Skeletal muscle tissue (tissue), 4 donors: ENCODE results near the gene SLC5A10. TPM values are rescaled to one million over a fixed set of nuclear protein-coding genes. Genes with fewer than 3 reads are reported as not detected.
"Not testable (repeated sequence)": the region's sequence is repeated elsewhere in the genome, so short reads cannot be mapped to it uniquely, and the experiment has no call there.

ENCODE experiments used
- H3K27ac ChIP-seq: one replicate; pipeline ENCODE4 v1.7.0; 2013; ENCODE audit warnings: mild to moderate bottlenecking, low read depth, low read length, inconsistent platforms
- H3K27me3 ChIP-seq, 3 donors: one replicate each; pipeline ENCODE4 v1.7.0; 2013; ENCODE audit warnings: low read length in 3 of 3; ENCODE audit not compliant: control insufficient read depth in 3 of 3, insufficient read depth in 3 of 3
- H3K36me3 ChIP-seq, 3 donors: one replicate each; pipeline ENCODE4 v1.7.0; 2013; ENCODE audit warnings: low read length in 3 of 3; ENCODE audit not compliant: control insufficient read depth in 3 of 3, insufficient read depth in 3 of 3
- H3K4me1 ChIP-seq, 3 donors: one replicate each; pipeline ENCODE4 v1.7.0; 2013; ENCODE audit warnings: low read length in 3 of 3, mild to moderate bottlenecking in 3 of 3; ENCODE audit not compliant: control insufficient read depth in 3 of 3, insufficient read depth in 3 of 3
- H3K4me3 ChIP-seq, 3 donors: one replicate each; pipeline ENCODE4 v1.7.0; 2013; ENCODE audit warnings: low read length in 3 of 3
- H3K9ac ChIP-seq, 3 donors: one replicate each; pipeline ENCODE4 v1.7.0; 2013; ENCODE audit warnings: low read length in 3 of 3, mild to moderate bottlenecking in 3 of 3, moderate library complexity in 2 of 3, low read depth in 1 of 3
- H3K9me3 ChIP-seq, 3 donors: one replicate each; pipeline ENCODE4 v1.7.0; 2013; ENCODE audit warnings: low read length in 3 of 3; ENCODE audit not compliant: control insufficient read depth in 3 of 3
- total RNA-seq: library from RNA; depleted of rRNA; stranded (reverse); fragments of >200 nt; gene quantifications from one replicate; pipeline ENCODE4 v1.2.3, GENCODE V29; 2014
- donor health status: Osteomylitis.

SLC5A10 gene
- total RNA-seq, 1 donor from 2014 or later, result not detected

DNA sequence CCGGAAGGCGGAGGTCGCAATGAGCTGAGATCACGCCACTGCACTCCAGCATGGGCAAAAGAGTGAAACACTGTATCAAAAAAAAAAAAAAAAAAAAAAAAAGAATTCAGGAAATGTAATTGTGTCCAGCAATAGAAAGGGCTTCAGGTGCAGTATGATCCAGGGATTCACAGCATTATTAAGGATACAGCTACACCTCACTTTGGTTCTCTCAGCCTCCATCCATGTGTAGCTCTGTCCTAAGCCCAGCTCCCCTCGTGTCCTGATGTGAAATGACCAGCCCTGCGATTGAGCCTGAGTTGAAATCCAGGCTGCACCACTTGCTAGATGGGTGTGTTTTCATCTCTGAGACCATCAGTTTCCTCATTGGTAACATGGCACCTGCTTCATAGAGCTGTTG, 3.0 kb downstream of the SLC5A10 start:
- Histone ChIP-seq H3K4me1 (peaks cover 0 to 3% (median 0%) of the 10 kb centered on the region in 3 donors), H3K27ac (no peak overlapping the region), H3K36me3 (no peaks in the 10 kb centered on the region), H3K27me3 (peaks cover 6 to 12% (median 11%) of the 10 kb centered on the region in 3 donors), H3K4me3 (no peak overlapping the region), H3K9me3 (no peaks in the 10 kb centered on the region), H3K9ac (no peak overlapping the region)

DNA sequence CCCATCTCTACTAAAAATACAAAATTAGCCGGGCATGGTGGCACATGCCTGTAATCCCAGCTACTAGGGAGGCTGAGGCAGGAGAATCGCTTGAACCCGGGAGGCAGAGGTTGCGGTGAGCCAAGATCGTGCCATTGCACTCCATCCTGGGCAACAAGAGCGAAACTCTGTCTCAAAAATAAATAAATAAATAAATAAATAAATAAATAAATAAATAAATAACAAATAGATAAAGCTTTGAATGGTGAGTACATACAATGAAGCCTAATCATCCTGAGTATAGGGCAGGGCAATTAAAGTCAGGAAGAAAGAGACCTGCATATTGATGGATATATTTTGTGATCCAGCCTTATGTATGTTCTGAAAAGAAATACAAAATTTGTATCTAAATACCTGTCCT, 4.1 kb downstream of the SLC5A10 start:
- H3K27me3 ChIP-seq, H3K4me3 ChIP-seq, H3K4me1 ChIP-seq, H3K36me3 ChIP-seq, H3K27ac ChIP-seq, H3K9me3 ChIP-seq, H3K9ac ChIP-seq: not testable (repeated sequence)

DNA sequence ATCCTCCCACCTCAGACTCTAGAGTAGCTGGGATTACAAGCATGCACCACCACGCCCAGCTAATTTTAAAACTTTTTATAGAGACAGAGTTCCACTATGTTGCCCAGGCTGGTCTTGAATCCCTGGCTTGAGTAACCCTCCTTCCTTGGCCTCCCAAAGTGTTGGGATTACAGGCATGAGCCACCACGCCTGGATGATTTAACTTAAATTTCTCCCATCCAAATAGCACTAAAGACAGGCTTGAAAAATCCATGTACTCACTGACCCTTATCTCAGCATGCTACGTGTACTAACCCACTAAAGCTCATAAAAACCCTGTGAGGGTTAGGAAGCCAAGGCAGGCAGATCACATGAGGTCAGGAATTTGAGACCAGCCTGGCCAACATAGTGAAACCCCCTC, 4.6 kb downstream of the SLC5A10 start:
- Histone ChIP-seq H3K27ac (no peak overlapping the region), H3K9ac (no peak overlapping the region), H3K36me3 (no peaks in the 10 kb centered on the region), H3K9me3 (no peaks in the 10 kb centered on the region), H3K27me3 (peaks cover 0 to 1% (median 0%) of the 10 kb centered on the region in 3 donors), H3K4me3 (no peak overlapping the region), H3K4me1 (peaks cover 0 to 5% (median 3%) of the 10 kb centered on the region in 3 donors)

DNA sequence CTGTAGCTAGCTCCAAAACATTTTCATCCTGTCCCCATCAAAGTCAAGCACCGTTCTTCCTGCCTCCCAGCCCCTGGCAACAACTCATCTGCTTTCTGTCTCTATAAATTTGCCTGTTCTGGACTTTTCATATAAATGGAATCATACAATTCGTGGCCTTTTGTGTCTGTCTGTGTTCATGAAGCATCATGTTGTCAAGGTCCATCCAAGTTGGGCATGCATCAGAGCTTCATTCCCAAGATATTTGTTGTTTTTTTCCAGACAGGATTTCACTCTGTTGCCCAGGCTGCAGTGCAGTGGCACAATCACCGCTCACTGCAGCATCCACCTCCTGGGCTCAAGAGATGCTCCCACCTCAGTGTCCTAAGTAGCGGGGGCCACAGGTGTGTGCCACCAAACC, 5.9 kb downstream of the SLC5A10 start:
- Histone ChIP-seq H3K9me3 (no peaks in the 10 kb centered on the region), H3K4me3 (no peak overlapping the region), H3K36me3 (no peaks in the 10 kb centered on the region), H3K27me3 (no peaks in the 10 kb centered on the region), H3K4me1 (peaks cover 0 to 5% (median 3%) of the 10 kb centered on the region in 3 donors), H3K27ac (no peak overlapping the region), H3K9ac (no peak overlapping the region)

DNA sequence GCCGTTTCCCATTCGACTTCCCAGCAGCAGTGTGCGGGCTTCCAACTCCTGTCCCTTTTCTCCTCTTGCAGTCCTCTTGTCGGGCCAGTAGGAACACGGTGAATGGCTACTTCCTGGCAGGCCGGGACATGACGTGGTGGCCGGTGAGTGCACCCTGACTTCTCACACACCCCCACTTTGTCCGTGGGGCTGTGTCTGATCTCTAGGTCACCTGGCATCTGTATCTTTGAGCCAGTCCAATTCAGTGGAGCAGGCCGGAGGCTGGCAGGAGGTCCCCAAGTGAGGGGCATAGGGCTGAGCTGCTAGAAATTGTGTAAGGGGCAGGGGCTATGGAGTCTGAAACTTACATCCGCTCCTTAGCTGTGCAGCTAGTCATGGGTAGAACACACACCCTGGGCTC, 6.6 kb downstream of the SLC5A10 start:
- Histone ChIP-seq H3K4me3 (no peak overlapping the region), H3K9me3 (no peaks in the 10 kb centered on the region), H3K4me1 (peaks cover 0 to 5% (median 3%) of the 10 kb centered on the region in 3 donors), H3K27ac (no peak overlapping the region), H3K9ac (no peak overlapping the region), H3K27me3 (no peaks in the 10 kb centered on the region), H3K36me3 (no peaks in the 10 kb centered on the region)

DNA sequence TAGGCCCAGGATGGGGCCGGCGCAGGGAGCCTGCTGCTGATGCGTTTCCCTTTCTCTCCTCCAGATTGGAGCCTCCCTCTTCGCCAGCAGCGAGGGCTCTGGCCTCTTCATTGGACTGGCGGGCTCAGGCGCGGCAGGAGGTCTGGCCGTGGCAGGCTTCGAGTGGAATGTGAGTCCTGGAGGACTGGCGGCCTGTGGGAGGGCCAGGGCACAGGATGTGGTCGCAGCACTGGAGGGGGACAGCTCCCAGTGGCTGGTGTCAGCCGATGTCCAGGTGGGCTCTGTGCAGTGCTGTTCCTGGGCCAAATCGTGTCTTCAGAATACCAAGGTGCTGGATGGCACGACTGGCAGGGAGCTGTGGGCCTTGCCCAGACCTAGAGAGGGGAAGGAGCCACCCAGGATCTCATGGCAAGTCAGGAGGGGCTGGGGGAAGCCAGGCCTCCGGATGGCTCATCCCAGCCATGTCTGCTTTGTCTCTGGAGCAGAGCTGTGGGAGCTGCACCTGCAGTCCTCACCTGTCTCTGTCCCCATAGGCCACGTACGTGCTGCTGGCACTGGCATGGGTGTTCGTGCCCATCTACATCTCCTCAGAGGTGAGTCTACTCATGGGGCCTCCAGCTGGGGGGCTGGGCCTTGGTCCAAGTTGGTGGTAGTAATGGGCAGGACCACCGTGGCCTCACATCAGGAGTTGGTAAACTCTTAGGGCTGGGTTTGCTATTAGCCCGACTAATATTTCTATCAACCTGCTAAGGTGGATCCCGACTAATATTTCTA, 7.3 kb downstream of the SLC5A10 start:
- Histone ChIP-seq H3K4me3 (no peak overlapping the region), H3K9me3 (no peaks in the 10 kb centered on the region), H3K9ac (no peak overlapping the region), H3K27ac (no peak overlapping the region), H3K27me3 (no peaks in the 10 kb centered on the region), H3K36me3 (no peaks in the 10 kb centered on the region), H3K4me1 (peaks cover 0 to 5% (median 3%) of the 10 kb centered on the region in 3 donors)

DNA sequence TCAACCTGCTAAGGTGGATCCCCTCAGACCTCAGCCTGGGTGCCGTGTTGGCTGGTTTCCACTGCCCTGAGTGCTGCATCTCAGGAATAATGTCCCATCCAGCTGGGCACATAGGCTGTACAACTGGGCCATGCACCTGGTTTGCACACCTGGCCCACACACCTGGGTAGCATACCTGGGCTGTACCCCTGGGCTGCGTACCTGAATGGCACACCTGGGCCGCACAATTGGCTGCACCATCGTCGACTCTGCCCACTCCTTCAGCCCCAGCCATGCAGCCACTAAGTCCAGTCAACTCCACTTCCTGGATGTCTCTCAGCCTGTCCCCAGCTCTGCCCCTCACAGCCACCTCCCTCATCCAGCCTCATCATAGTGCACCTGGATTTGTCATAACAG, 7.9 kb downstream of the SLC5A10 start:
- no peaks in the 10 kb centered on the region for H3K9me3 ChIP-seq
- H3K4me1 ChIP-seq, result peaks cover 0 to 5% (median 3%) of the 10 kb centered on the region in 3 donors
- H3K9ac ChIP-seq, result no peak overlapping the region
- no peaks in the 10 kb centered on the region for H3K27me3 ChIP-seq
- no peak overlapping the region for H3K27ac ChIP-seq
- no peak overlapping the region for H3K4me3 ChIP-seq
- H3K36me3 ChIP-seq, result no peaks in the 10 kb centered on the region

DNA sequence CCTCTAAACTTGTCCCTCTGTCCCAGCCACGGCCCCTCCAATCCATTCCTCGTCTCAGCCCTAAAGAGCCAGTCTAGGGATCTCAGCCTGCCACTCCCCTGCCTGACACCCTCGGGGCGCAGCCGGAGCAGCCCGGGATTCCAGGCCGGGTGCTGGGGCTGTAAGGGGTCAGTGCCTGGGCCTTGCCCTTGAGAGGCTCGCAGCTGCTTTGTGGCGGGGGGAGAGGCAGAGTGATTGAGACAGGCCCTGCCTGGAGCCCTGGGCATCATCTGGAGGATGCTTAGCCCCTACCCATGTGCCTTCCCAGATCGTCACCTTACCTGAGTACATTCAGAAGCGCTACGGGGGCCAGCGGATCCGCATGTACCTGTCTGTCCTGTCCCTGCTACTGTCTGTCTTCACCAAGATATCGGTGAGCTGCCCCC, 8.3 kb downstream of the SLC5A10 start:
- Histone ChIP-seq H3K27ac (no peak overlapping the region), H3K27me3 (no peaks in the 10 kb centered on the region), H3K9me3 (no peaks in the 10 kb centered on the region), H3K4me3 (no peak overlapping the region), H3K9ac (no peak overlapping the region), H3K36me3 (no peaks in the 10 kb centered on the region), H3K4me1 (peaks cover 0 to 5% (median 3%) of the 10 kb centered on the region in 3 donors)

DNA sequence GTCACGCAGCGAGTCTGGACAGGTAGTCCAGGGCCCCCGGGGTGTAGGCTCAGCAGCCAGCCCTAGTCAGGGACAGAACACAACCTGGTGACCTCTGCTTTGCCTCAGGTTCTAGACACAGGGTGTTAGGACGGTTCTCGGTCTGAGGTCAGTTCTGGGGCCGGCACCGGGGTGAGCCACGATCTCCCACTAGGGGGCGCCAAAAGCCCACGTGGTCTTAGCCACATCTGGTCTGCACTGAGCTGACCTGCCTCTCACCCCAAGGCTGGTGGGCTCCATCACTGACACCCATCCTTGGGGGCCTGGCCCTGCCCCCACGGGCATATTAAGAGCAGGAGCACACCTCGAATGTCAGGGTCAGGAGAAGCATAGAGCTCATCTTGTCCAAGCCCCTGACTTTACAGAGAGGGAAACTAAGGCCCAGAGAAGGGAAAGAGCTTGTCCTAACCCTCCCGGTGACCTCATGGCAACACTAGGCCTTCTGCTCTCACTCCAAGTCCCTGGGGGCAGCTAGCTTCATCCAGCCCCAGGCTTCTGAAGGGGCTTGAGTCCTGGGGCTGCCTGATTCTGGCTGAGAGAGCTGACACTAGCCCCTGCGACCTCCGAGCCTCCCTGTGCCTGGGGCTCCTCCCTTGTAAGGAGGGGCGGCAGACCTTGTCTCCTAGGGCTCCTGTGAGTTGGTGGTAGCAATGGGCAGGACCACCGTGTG, 9.0 kb downstream of the SLC5A10 start:
- Histone ChIP-seq H3K27ac (no peak overlapping the region), H3K9me3 (no peaks in the 10 kb centered on the region), H3K27me3 (no peaks in the 10 kb centered on the region), H3K4me3 (no peak overlapping the region), H3K36me3 (no peaks in the 10 kb centered on the region), H3K4me1 (peaks cover 0 to 5% (median 3%) of the 10 kb centered on the region in 3 donors), H3K9ac (no peak overlapping the region)
